H1 (cell line): ENCODE measurements around the gene KRT81. TPM values are rescaled to one million over a fixed set of nuclear protein-coding genes. Genes with fewer than 3 reads are reported as not detected.

Source experiments
- CTCF ChIA-PET: fragments of 300-600 bp; sonication (Branson Sonifier 250); formaldehyde crosslinking; loops from one replicate; lab custom pipeline; 2021; ENCODE audit not compliant: partially characterized antibody; lab: Charles Lee
- POLR2A ChIA-PET: fragments of 300-600 bp; sonication (Branson Sonifier 250); formaldehyde crosslinking; loops from one replicate; lab custom pipeline; 2021; ENCODE audit warnings: inconsistent platforms; ENCODE audit not compliant: partially characterized antibody; lab: Charles Lee
- DNase-seq, 2 experiments: peaks; one replicate each; pipeline versions ENCODE4 v3.0.0 to v3.0.0-alpha.2; 2010 to 2022; ENCODE audit warnings: low spot score in 2 of 2, low read depth in 1 of 2, mixed read lengths in 1 of 2
- FAIRE-seq: peaks from 2 replicates; lab custom pipeline; 2011; peaks lifted over from hg19 to GRCh38; lab: Jason Lieb, UNC
- H2AFZ ChIP-seq: 2 replicates; pipeline ENCODE4 v1.8.1; 2012; ENCODE audit warnings: low read length, inconsistent platforms
- H2AK5ac ChIP-seq: 2 replicates; pipeline ENCODE4 v1.6.1; 2013; ENCODE audit warnings: low read depth, low read length
- H2BK120ac ChIP-seq: replicated peaks from 2 replicates; pipeline ENCODE3; 2013; ENCODE audit warnings: low read depth, low read length, inconsistent platforms
- H2BK12ac ChIP-seq: 2 replicates; pipeline ENCODE4 v1.6.1; 2013; ENCODE audit warnings: low read depth, low read length
- H2BK15ac ChIP-seq: 2 replicates; pipeline ENCODE4 v1.6.1; 2013; ENCODE audit warnings: low read length
- H2BK20ac ChIP-seq: 2 replicates; pipeline ENCODE4 v1.6.1; 2013; ENCODE audit warnings: low read length
- H2BK5ac ChIP-seq: 2 replicates; pipeline ENCODE4 v1.6.1; 2013; ENCODE audit warnings: low read depth, low read length
- H3K14ac ChIP-seq: 2 replicates; pipeline ENCODE4 v1.6.1; 2013; ENCODE audit warnings: inconsistent platforms; ENCODE audit not compliant: insufficient read length
- H3K18ac ChIP-seq: 2 replicates; pipeline ENCODE4 v1.6.1; 2013; ENCODE audit warnings: low read length; ENCODE audit errors: extremely low read depth
- H3K23ac ChIP-seq: 2 replicates; pipeline ENCODE4 v1.6.1; 2013; ENCODE audit warnings: inconsistent platforms; ENCODE audit not compliant: insufficient read length
- H3K23me2 ChIP-seq: 2 replicates; pipeline ENCODE4 v1.6.1; 2013; ENCODE audit warnings: low read depth, low read length
- H3K27ac ChIP-seq: 2 replicates; pipeline ENCODE4 v1.6.1; 2011; ENCODE audit warnings: low read depth, low read length, inconsistent platforms
- H3K27me3 ChIP-seq, 4 experiments: replicated peaks in 1 of 4; 1 replicate in 1 of 4; 2 replicates in 3 of 4; pipeline versions ENCODE4 v1.6.1 to v1.8.1; 2011 to 2013; ENCODE audit warnings: low read length in 3 of 4, mild to moderate bottlenecking in 3 of 4, inconsistent platforms in 2 of 4, mixed read lengths in 2 of 4, moderate library complexity in 1 of 4; ENCODE audit not compliant: control insufficient read depth in 3 of 4, insufficient read depth in 3 of 4; ENCODE audit errors: extremely low read depth in 1 of 4
- H3K36me3 ChIP-seq, 4 experiments: 2 replicates each; pipeline versions ENCODE4 v1.6.1 to v1.8.1; 2011 to 2013; ENCODE audit warnings: mild to moderate bottlenecking in 4 of 4, low read length in 3 of 4, moderate library complexity in 2 of 4, control low read depth in 1 of 4, inconsistent platforms in 1 of 4; ENCODE audit not compliant: insufficient read depth in 4 of 4, control insufficient read depth in 2 of 4
- H3K4ac ChIP-seq: replicated peaks from 2 replicates; pipeline ENCODE3; 2013; ENCODE audit warnings: low read length, low read depth, mixed read lengths, inconsistent platforms; ENCODE audit not compliant: insufficient read length
- H3K4me1 ChIP-seq, 4 experiments: replicated peaks in 1 of 4; 1 replicate in 1 of 4; 2 replicates in 3 of 4; pipeline versions ENCODE4 v1.6.1 to v1.8.1; 2011 to 2013; ENCODE audit warnings: low read length in 3 of 4, inconsistent platforms in 2 of 4, mixed read lengths in 1 of 4; ENCODE audit not compliant: insufficient read depth in 4 of 4, control insufficient read depth in 3 of 4
- H3K4me2 ChIP-seq, 2 experiments: 2 replicates each; pipeline versions ENCODE4 v1.6.1 to v1.8.1; 2011 to 2013; ENCODE audit warnings: low read depth in 2 of 2, low read length in 2 of 2, control low read depth in 1 of 2, inconsistent platforms in 1 of 2, mild to moderate bottlenecking in 1 of 2; ENCODE audit not compliant: insufficient read depth in 1 of 2
- H3K4me3 ChIP-seq, 4 experiments: fragments of 200-600, 300-600 bp in 1 of 4; sonication (generic), shearing (Covaris generic), sonication (Bioruptor Twin) in 1 of 4; 2 replicates each; pipeline versions ENCODE4 v1.5.1 to v1.8.1; 2011 to 2016; ENCODE audit warnings: low read length in 4 of 4, low read depth in 3 of 4, control low read depth in 2 of 4, inconsistent platforms in 2 of 4, mild to moderate bottlenecking in 2 of 4, mixed read lengths in 1 of 4, moderate library complexity in 1 of 4; ENCODE audit not compliant: insufficient read depth in 2 of 4; ENCODE audit errors: extremely low read depth in 1 of 4
- H3K56ac ChIP-seq: replicated peaks from 2 replicates; pipeline ENCODE3; 2013; ENCODE audit warnings: low read depth, mild to moderate bottlenecking, mixed read lengths, low read length, inconsistent platforms; ENCODE audit not compliant: insufficient read length
- H3K79me1 ChIP-seq: 2 replicates; pipeline ENCODE4 v1.6.1; 2013; ENCODE audit warnings: low read depth, low read length, control low read depth
- H3K79me2 ChIP-seq, 2 experiments: 2 replicates each; pipeline versions ENCODE4 v1.6.1 to v1.8.1; 2012 to 2013; ENCODE audit warnings: low read length in 2 of 2, mild to moderate bottlenecking in 2 of 2, inconsistent platforms in 1 of 2; ENCODE audit not compliant: insufficient read depth in 2 of 2, control insufficient read depth in 1 of 2
- H3K9ac ChIP-seq, 4 experiments: replicated peaks in 1 of 4; 1 replicate in 1 of 4; 2 replicates in 3 of 4; pipeline versions ENCODE4 v1.6.1 to v1.8.1; 2011 to 2013; ENCODE audit warnings: low read depth in 3 of 4, low read length in 3 of 4, control low read depth in 2 of 4, mild to moderate bottlenecking in 2 of 4, moderate library complexity in 2 of 4, inconsistent platforms in 1 of 4; ENCODE audit errors: extremely low read depth in 1 of 4
- H3K9me3 ChIP-seq, 2 experiments: 2 replicates each; pipeline versions ENCODE4 v1.6.1 to v1.8.1; 2012 to 2013; ENCODE audit warnings: mild to moderate bottlenecking in 2 of 2, moderate library complexity in 2 of 2, control low read depth in 1 of 2, inconsistent platforms in 1 of 2, low read depth in 1 of 2, low read length in 1 of 2, mixed read lengths in 1 of 2; ENCODE audit not compliant: insufficient read depth in 2 of 2
- H4K20me1 ChIP-seq, 2 experiments: replicated peaks in 1 of 2; 2 replicates each; pipeline versions ENCODE3 to v1.8.1; 2011 to 2013; ENCODE audit warnings: inconsistent platforms in 2 of 2, low read length in 2 of 2, mild to moderate bottlenecking in 1 of 2; ENCODE audit not compliant: insufficient read depth in 2 of 2, control insufficient read depth in 1 of 2
- H4K5ac ChIP-seq: 2 replicates; pipeline ENCODE4 v1.6.1; 2013; ENCODE audit warnings: low read length, low read depth, mixed read lengths, inconsistent platforms; ENCODE audit not compliant: insufficient read length
- H4K8ac ChIP-seq: 2 replicates; pipeline ENCODE4 v1.8.0; 2013; ENCODE audit warnings: mild to moderate bottlenecking, moderate library complexity, low read length, inconsistent platforms; ENCODE audit not compliant: insufficient read depth; ENCODE audit errors: extremely low read depth
- H4K91ac ChIP-seq: replicated peaks from 2 replicates; pipeline ENCODE3; 2013; ENCODE audit warnings: low read length, mixed read lengths, inconsistent platforms; ENCODE audit not compliant: insufficient read length
- ASH2L ChIP-seq: fragments of 200-600, 300-600 bp; sonication (generic); IDR thresholded peaks from one replicate; pipeline ENCODE4 v1.7.1; 2017; ENCODE audit warnings: low read length
- BACH1 ChIP-seq: IDR thresholded peaks from 2 replicates; pipeline ENCODE4 v1.6.1; 2012; ENCODE audit warnings: low read length, improper control_type of control experiment
- BCL11A ChIP-seq, 2 experiments: IDR thresholded peaks; one replicate each; pipeline ENCODE4 v1.6.1; 2011; ENCODE audit warnings: low read depth in 2 of 2, low read length in 2 of 2, mild to moderate bottlenecking in 2 of 2
- CREB1 ChIP-seq: IDR thresholded peaks from 2 replicates; pipeline ENCODE4 v1.6.1; 2012; ENCODE audit warnings: inconsistent platforms
- RAD21 ChIP-seq, 2 experiments: IDR thresholded peaks in 1 of 2; conservative IDR thresholded peaks in 1 of 2; 2 replicates each; pipeline ENCODE4 v1.6.1; 2011; ENCODE audit warnings: low read depth in 2 of 2, low read length in 2 of 2, improper control_type of control experiment in 1 of 2, inconsistent platforms in 1 of 2, mild to moderate bottlenecking in 1 of 2, moderate library complexity in 1 of 2
- WGBS, 2 experiments: shearing (Covaris generic) in 1 of 2; methylation state at CpG; one replicate each; pipeline versions ENCODE4 v1.1.6 to v1.1.7; 2013 to 2015; ENCODE audit warnings: low lambda C conversion rate in 2 of 2, mixed read lengths in 2 of 2, inconsistent platforms in 1 of 2, low coverage in 1 of 2, missing lambda C conversion rate in 1 of 2; ENCODE audit not compliant: insufficient replicate concordance in 2 of 2, insufficient coverage in 1 of 2, insufficient read length in 1 of 2; ENCODE audit errors: extremely low coverage in 1 of 2, missing lambda C conversion rate in 1 of 2; 5-methylcytosine and 5-hydroxymethylcytosine counted together
- polyA plus RNA-seq, 7 experiments: library from polyadenylated mRNA; depleted of rRNA in 3 of 7; stranded (reverse) in 5 of 7; unstranded in 2 of 7; fragments of >200 nt in 5 of 7; fragments of 200-250 nt in 2 of 7; gene quantifications; 1 replicate in 5 of 7; 2 replicates in 1 of 7; 4 replicates in 1 of 7; pipeline versions ENCODE4 v1.2.1 to v1.2.3, GENCODE V29; 2011 to 2013; ENCODE audit warnings: missing spikeins in 2 of 7, mixed read lengths in 2 of 7
- total RNA-seq: library from RNA; stranded (reverse); fragmentation: NEBNext Ultra II Directional; extraction: Animal tissue kit (Norgen Biotek cat#: 25700); gene quantifications from 2 replicates; pipeline ENCODE4 v1.2.1, GENCODE V29; 2021

The KRT81 gene
- total and polyA plus RNA-seq, 2 of the 8 experiments (the other 6 are each of a cell fraction or from before 2014, with no cell fraction given) = not detected

- H3K36me3 ChIP-seq = no peaks in the 10 kb centered on the region
- no peaks in the 10 kb centered on the region for H4K20me1 ChIP-seq
- peaks cover 0 to 12% (median 5%) of the 10 kb centered on the region in 4 experiments; a peak in 4 of 7 replicates for H3K27me3 ChIP-seq
- H3K79me2 ChIP-seq = no peaks in the 10 kb centered on the region
- peak overlapping the region in 1 of 4 experiments; percentile 14; a peak in 2 of 7 replicates for H3K9ac ChIP-seq
- peaks cover 4% of the 10 kb centered on the region; the same call in 1 of the 2 replicates for H3K23me2 ChIP-seq
- H2BK5ac ChIP-seq = no peak overlapping the region
- no peaks in the 10 kb centered on the region for H3K9me3 ChIP-seq
- H3K23ac ChIP-seq = no peak overlapping the region
- peaks cover 0 to 4% (median 0%) of the 10 kb centered on the region in 4 experiments; a peak in 1 of 7 replicates for H3K4me1 ChIP-seq
- no peaks in the 10 kb centered on the region; the same call in 1 of the 2 replicates for H3K79me1 ChIP-seq
- H2BK15ac ChIP-seq = no peak overlapping the region
- H3K4ac ChIP-seq = no peak overlapping the region
- no peak for FAIRE-seq
- H3K18ac ChIP-seq = no peak overlapping the region
- peak; percentile 33 to 96 for DNase-seq
- no peak overlapping the region for H4K5ac ChIP-seq
- H2BK12ac ChIP-seq = peak overlapping the region; percentile 42; the same call in 1 of the 2 replicates
- no peak overlapping the region for H2BK120ac ChIP-seq
- no peak overlapping the region for H3K27ac ChIP-seq
- H4K91ac ChIP-seq = no peak overlapping the region
- peak overlapping the region; percentile 90 for H2AFZ ChIP-seq
- no peak overlapping the region for H3K56ac ChIP-seq
- no peak overlapping the region for H3K14ac ChIP-seq
- WGBS, 2 experiments = 37% methylated on average over 27 of the region's 32 CpGs; no CpG with 5 or more reads in 1 of the 2 experiments
- ChIA-PET CTCF (interaction anchor here (0.6 to 10.7 kb wide), 61 partner anchors 8 to 702 kb away, joined by 3 to 105 read pairs (median 5); partner anchors contain the start of genes KRT80 and KRT83), POLR2A (interaction anchor here (0.6 to 1.7 kb wide), 6 partner anchors 9 to 138 kb away, joined by 3 to 5 read pairs (median 3); no protein-coding TSS in a partner anchor)
- no peak overlapping the region for H2BK20ac ChIP-seq
- H4K8ac ChIP-seq = no peak overlapping the region; the same call in 1 of the 2 replicates
- H3K4me3 ChIP-seq = peak overlapping the region; percentile 18 to 57 (median 32); a peak in 5 of 8 replicates
- no peak overlapping the region for H2AK5ac ChIP-seq
- peak overlapping the region; percentile 69 to 76 for H3K4me2 ChIP-seq
- peak; percentile 70 to 80 for TF ChIP-seq RAD21 (IDR thresholded peaks at IDR 0.05 in 1 of 2, conservative IDR thresholded peaks at IDR 0.05 in 1 of 2; ENCODE audit: low read depth in 2 of 2, low read length in 2 of 2)
- TF ChIP-seq BCL11A (IDR thresholded peaks at IDR 0.05; ENCODE audit: low read depth in 2 of 2, low read length in 2 of 2) = no peak
- 0 out of 2 replicates have a peak, but pooled peaks have one; percentile 53 for TF ChIP-seq CREB1
- no peak for TF ChIP-seq BACH1
- TF ChIP-seq ASH2L = no peak
Observed at GRCh38 chr12:52278575-52279421, 12.5 kb downstream of the KRT81 start.
